Tongue (tissue), 2 donors: Measurements from ENCODE around the gene NAA10. TPM values are rescaled to one million over a fixed set of nuclear protein-coding genes. Genes with fewer than 3 reads are reported as not detected.
A peak's percentile ranks its signal among the peaks of the same experiment; 100 is the strongest.

Experiments used
- DNase-seq: peaks from one replicate; pipeline ENCODE4 v3.0.0-alpha.2; 2015
- total RNA-seq: library from RNA; depleted of rRNA; stranded (reverse); fragments of >200 nt; gene quantifications from one replicate; pipeline ENCODE4 v1.2.3, GENCODE V29; 2014

NAA10 gene
- total RNA-seq, 1 donor from 2014 or later: 47.8 TPM

DNA sequence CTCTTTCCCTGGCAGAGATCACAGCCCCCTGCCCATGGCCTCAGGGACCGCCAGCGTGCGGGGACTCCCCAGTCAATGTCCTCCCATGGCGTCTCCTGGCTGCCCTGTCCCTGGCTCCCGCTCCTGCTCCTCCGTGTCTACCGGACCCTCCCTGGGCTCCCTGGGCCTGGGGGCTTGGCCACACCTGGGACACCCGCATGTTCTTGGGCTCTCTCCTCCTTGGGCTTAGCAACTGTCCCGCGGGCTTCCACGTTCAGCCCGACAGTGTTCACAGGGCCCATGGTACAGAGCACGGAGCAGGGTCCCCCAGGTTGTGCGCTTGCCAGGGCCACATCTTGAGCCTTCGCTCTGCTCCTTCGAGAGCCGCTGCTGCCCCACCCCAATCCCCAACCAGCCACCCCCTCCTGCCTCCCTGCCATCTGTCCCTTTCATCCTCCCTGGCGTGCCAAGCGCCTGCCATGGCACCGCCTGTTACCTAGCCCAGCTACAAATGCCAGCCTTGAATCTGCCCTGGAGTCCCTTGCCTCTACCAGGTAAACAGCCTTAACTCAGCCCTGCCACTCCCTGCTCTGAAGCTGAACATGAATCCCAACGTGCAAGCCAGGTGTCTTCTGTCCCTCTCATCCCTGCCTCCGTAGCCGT, 26.5 kb downstream of the NAA10 start:
- DNase-seq: no peak

- DNase-seq: no peak
Observed at GRCh38 chrX:153907456-153907855, 27.4 kb downstream of the NAA10 start.

GRCh38 chrX:153906126-153906917, 28.5 kb downstream of the NAA10 start:
- no peak for DNase-seq

- DNase-seq: no peak
Observed at GRCh38 chrX:153905481-153906095, 29.2 kb downstream of the NAA10 start.

- no peak for DNase-seq
Observed at GRCh38 chrX:153903991-153904957, 30.6 kb downstream of the NAA10 start, which contains the start of gene AVPR2. AVPR2 (plus strand) TSS chrX:153904673; CDS start chrX:153905146, 473 bp downstream.

- DNase-seq: no peak
Observed at GRCh38 chrX:153903238-153903980, 31.4 kb downstream of the NAA10 start.

DNA sequence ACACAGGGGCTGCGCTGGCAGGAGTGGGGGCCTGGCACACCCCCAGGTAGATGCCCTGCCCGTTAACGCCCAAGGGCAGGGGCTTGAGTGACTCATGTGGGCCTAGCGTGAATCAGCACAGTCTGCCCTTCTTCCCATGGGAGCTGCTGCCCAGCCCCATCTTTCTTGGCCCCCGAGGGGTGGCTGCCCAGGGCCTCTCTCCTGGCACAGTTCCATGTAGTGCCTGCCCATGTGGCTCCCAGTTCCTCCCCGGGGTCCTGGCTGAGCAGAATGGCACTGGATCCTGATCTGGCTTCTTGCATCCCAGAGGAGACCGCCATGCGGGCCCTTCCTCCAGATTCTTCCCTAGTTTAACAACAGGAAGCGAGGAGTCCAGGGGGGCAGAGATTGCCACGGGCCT, 32.5 kb downstream of the NAA10 start:
- DNase-seq: no peak

DNA sequence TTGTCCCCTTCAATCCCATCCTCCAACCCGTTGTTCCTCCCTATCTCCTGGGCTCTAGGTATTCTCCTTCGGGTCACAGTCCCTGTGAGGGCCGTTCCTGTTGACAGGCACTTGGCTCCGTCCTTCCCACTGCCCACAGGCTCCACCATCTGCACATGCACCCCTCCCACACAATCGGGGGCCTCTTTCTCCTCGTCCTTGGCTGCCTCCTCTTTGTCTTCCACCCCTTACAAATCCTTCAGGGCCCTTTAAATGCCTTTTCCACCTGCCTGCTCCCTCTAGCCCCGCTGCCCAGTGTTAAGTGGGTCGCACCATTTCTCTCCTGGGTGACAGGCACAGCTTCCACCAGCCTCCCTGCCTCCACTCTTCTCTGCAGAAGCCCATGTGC, 33.1 kb downstream of the NAA10 start:
- DNase-seq: no peak

DNA sequence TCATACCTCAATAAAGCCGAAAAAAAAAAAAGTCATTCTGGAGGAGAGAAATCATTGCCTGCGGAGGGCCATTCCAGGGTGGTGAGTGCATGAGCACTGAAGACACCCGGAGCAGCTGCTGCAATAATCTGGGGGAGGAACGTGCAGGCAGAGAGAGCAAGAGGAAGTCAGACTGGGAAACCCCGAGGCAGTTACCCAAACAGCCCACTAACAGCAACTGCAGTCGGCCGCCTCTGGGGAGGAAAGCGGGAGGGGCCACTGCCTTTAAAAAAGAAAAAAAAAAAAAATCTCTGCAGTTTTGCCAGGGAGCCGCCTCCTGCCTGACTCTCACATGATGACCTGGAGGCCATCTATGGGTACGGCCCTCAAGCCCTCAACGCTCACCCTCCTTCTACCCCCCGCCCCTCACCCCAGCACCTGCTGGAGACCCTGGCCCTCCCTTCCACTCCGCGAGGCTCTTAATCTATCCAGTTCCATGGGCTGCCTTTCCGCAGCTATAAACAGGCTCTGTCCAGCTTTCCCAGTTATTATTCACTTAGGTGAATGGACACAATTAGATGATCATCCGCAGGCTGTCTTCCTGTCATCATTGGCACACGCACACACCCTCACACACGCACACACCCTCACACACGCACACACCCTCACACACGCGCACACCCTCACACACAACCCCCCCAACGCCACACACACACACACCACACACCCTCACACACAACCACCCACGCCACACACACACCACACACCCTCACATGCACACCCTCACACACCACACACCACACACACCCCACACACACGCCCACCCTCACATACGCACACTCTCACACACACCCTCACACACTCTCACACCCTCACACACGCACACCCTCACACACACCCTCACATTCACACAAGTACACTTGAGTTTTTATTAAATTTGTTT, 33.7 kb downstream of the NAA10 start:
- DNase-seq: peak; percentile 75

- no peak for DNase-seq
Observed at GRCh38 chrX:153897899-153898298, 36.9 kb downstream of the NAA10 start.

DNA sequence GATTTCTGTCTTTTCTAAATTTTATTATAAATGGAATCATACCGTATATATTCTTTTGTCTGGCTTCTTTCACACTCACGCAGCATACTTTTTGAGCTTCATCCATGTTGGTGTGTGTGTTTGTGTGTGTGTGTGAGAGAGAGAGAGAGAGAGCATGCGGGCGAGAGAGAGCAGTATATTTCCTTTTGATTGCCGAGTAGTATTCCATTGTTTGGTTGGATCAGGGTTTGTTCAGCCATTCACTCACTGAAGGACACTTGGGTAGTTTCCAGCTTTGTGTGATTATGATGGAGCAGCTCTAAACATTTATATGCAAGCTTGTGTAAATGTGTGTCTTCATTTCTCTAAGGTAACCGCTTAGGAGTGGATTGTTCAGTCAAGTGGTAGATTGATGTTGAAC, 45.7 kb downstream of the NAA10 start:
- DNase-seq: no peak

DNA sequence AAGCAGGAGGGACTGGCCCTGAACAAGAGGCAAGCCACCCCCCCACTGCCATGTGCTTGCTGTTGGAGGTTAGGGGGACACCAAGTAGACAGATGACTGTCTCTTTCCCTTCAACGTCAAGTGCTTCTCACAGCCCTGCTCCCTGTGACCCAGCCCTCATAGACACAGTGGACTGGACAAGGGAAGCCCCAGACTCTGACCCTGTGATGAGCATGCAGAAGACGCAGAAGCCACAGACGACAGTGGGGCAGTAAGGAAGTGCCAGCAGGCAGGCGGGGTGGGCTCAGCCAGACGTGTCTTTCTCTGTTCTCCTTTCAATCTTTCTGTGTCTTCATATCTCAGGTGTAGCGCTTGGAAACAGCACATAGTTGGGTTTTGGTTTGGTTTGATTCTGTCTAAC, 46.5 kb downstream of the NAA10 start:
- DNase-seq: no peak

GRCh38 chrX:153887385-153887784, 47.5 kb downstream of the NAA10 start:
- no peak for DNase-seq

GRCh38 chrX:153886915-153887314, 47.9 kb downstream of the NAA10 start:
- DNase-seq: no peak

- no peak for DNase-seq
Observed at GRCh38 chrX:153885968-153886903, 48.6 kb downstream of the NAA10 start, which contains the start of gene L1CAM. L1CAM (minus strand) TSS chrX:153886173; CDS start chrX:153875836, 10,337 bp downstream.

- no peak for DNase-seq
Observed at GRCh38 chrX:153885208-153885787, 49.5 kb downstream of the NAA10 start.

GRCh38 chrX:153884590-153884989, 50.2 kb downstream of the NAA10 start:
- DNase-seq: no peak

DNA sequence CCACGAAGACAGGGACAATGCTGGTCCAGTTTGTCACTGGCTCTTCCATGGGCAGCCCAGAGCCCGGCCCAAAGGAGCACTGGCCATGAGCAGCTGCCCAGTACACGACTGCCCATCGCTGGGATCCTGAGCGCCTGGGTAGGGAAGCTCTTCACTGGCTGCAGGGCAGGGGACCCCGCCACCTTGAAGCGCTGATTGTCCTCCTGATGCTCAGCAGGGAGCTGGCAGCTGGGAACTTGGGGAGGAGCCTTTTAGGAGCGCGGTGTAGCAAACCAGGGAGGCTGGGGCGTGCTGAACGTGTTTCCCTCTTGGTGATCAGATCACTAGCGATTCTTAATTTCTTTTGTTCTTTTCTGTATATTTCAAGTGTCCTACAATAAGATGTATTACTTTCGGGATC, 50.7 kb downstream of the NAA10 start:
- DNase-seq: no peak
